ENCODE data around the gene CDH22.

DNA sequence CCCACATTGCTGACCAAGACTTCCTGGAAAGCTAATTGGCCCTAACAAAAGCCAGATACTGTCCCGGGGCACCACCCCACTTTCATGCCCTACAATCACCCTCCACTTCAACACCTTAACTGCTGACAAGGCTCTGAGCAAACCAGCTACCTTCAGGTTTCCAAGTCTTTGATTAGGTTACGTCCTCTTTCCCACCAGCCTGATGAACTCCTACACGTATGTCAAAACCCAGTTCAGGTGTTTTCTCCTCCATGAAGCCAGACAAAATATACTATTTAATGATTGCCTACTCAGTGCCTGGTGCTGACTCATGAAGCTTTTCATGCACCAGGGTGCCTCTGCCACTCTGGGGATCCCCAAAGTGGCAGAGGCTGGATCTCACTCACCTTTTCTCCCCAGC is 58.6 kb downstream of the CDH22 start:
- TF ChIP-seq, protein P1, sequence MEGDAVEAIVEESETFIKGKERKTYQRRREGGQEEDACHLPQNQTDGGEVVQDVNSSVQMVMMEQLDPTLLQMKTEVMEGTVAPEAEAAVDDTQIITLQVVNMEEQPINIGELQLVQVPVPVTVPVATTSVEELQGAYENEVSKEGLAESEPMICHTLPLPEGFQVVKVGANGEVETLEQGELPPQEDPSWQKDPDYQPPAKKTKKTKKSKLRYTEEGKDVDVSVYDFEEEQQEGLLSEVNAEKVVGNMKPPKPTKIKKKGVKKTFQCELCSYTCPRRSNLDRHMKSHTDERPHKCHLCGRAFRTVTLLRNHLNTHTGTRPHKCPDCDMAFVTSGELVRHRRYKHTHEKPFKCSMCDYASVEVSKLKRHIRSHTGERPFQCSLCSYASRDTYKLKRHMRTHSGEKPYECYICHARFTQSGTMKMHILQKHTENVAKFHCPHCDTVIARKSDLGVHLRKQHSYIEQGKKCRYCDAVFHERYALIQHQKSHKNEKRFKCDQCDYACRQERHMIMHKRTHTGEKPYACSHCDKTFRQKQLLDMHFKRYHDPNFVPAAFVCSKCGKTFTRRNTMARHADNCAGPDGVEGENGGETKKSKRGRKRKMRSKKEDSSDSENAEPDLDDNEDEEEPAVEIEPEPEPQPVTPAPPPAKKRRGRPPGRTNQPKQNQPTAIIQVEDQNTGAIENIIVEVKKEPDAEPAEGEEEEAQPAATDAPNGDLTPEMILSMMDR (IDR thresholded peaks at IDR 0.05; ENCODE audit: borderline replicate concordance, extremely low read depth, low read length, poor library complexity, severe bottlenecking): no peak
- TF ChIP-seq EZH2 (IDR thresholded peaks at IDR 0.05; ENCODE audit: borderline replicate concordance, low read depth, low read length, severe bottlenecking): no peak

Data from DND-41 (cell line).